ENCODE data around the gene ARFGAP3. TPM values are rescaled to one million over a fixed set of nuclear protein-coding genes. Genes with fewer than 3 reads are reported as not detected.
"Not testable (repeated sequence)": the region's sequence is repeated elsewhere in the genome, so short reads cannot be mapped to it uniquely, and the experiment has no call there.

ARFGAP3 gene
- total RNA-seq, 2 donors from 2014 or later, result 52.9 to 68.9 TPM

DNA sequence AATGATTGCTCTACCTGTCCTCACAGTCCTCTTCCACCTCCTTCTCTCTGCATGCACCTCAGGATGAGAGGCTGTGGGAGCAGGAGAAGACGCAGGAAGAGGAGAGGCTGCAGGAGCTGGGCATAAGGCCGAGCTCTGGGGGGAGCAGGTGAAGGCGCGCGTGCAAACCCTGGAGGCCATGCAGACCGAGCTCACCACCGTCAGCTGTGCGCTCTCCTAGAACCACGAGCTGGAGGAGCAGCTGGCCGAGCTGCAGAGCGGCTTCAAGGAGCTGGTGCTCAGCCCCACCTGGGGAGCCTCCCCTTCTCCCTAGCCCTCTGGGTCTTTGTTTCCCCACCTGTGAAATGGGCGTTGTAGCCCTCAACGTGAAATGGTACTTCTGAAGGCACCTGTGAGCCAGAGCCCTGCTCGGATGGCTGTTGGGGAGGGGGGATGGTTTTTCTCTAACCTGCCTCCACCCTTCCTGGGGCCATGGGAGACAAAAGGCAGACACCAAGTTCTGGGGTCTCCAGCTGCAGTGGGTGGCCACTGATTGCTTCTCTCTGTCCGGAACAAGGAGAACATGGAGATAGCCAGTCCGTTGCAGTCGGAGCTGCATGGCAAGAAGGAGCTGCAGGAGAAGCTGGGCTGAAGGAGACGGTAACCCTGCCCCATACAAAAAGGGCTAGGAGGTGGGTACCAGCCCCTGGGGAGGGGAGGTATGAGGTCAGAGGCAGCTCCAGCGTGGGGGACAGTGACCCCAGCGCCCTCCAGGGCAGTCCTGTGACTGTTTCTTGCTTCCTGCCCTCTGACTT lies 71.2 kb downstream of the ARFGAP3 start:
- DNase-seq (ENCODE audit: low spot score), result no peak
- Histone ChIP-seq H3K27ac (no peak overlapping the region), H3K27me3 (replicated peaks; ENCODE audit: insufficient read depth) (no peaks in the 10 kb centered on the region), H3K4me1 (ENCODE audit: control insufficient read depth in 1 of 2, low read depth in 2 of 2) (no peaks in the 10 kb centered on the region), H3K4me3 (no peak overlapping the region), H3K9me3 (no peaks in the 10 kb centered on the region), H3K36me3 (no peaks in the 10 kb centered on the region)
- TF ChIP-seq, protein P1, sequence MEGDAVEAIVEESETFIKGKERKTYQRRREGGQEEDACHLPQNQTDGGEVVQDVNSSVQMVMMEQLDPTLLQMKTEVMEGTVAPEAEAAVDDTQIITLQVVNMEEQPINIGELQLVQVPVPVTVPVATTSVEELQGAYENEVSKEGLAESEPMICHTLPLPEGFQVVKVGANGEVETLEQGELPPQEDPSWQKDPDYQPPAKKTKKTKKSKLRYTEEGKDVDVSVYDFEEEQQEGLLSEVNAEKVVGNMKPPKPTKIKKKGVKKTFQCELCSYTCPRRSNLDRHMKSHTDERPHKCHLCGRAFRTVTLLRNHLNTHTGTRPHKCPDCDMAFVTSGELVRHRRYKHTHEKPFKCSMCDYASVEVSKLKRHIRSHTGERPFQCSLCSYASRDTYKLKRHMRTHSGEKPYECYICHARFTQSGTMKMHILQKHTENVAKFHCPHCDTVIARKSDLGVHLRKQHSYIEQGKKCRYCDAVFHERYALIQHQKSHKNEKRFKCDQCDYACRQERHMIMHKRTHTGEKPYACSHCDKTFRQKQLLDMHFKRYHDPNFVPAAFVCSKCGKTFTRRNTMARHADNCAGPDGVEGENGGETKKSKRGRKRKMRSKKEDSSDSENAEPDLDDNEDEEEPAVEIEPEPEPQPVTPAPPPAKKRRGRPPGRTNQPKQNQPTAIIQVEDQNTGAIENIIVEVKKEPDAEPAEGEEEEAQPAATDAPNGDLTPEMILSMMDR (IDR thresholded peaks at IDR 0.05), result no peak
- no peak for ATAC-seq (ENCODE audit: insufficient number of reproducible peaks, low FRiP score, low read depth)

DNA sequence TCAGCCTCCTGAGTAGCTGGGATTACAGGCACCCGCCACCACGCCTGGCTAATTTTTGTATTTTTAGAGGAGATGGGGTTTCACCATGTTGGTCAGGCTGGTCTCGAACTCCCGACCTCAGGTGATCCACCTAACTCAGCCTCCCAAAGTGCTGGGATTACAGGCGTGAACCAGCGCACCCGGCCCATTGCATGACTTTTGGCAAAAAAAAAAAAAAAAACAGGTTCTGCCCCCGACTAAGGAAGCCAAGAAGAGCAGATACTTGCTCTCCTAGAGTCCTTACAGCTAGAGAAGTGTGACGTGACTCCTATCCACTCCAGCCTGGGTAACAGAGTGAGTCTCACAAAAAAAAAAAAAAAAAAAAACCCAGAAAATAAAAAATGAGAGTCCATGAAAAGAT lies 74.8 kb downstream of the ARFGAP3 start:
- not testable (repeated sequence) for DNase-seq (ENCODE audit: low spot score); H3K27ac ChIP-seq; H3K9me3 ChIP-seq; H3K4me1 ChIP-seq (ENCODE audit: control insufficient read depth in 1 of 2, low read depth in 2 of 2); H3K27me3 ChIP-seq (replicated peaks; ENCODE audit: insufficient read depth); H3K36me3 ChIP-seq; H3K4me3 ChIP-seq; ATAC-seq (ENCODE audit: insufficient number of reproducible peaks, low FRiP score, low read depth)

DNA sequence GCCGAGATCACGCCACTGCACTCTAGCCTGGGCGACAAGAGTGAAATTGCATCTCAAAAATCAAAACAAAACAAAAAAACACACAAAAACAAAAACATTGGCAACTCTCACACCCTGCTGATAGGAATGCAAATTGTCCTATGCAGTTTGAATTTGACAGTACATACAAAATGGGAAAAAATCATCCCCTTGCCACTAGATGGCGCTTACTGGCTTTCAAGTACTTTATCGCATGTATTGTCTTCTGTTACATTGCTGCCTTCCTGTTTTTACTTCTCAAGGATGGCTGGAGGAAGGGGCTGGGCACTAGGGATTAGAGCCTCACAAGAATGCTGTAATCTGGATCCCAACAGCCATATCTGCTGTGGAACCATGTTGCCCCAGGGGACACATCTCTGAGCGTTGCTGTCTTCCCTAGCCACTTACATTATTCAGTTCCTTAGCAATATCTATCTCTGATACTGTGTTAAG lies 77.0 kb downstream of the ARFGAP3 start:
- no peaks in the 10 kb centered on the region for H3K4me1 ChIP-seq (ENCODE audit: control insufficient read depth in 1 of 2, low read depth in 2 of 2)
- peak; percentile 74 for ATAC-seq (ENCODE audit: insufficient number of reproducible peaks, low FRiP score, low read depth)
- H3K36me3 ChIP-seq, result no peaks in the 10 kb centered on the region
- H3K9me3 ChIP-seq, result no peaks in the 10 kb centered on the region
- no peaks in the 10 kb centered on the region for H3K27me3 ChIP-seq (replicated peaks; ENCODE audit: insufficient read depth)
- DNase-seq (ENCODE audit: low spot score), result peak; percentile 46
- TF ChIP-seq, protein P1 (IDR thresholded peaks at IDR 0.05), result peak; percentile 83
- H3K4me3 ChIP-seq, result no peak overlapping the region
- H3K27ac ChIP-seq, result no peak overlapping the region

DNA sequence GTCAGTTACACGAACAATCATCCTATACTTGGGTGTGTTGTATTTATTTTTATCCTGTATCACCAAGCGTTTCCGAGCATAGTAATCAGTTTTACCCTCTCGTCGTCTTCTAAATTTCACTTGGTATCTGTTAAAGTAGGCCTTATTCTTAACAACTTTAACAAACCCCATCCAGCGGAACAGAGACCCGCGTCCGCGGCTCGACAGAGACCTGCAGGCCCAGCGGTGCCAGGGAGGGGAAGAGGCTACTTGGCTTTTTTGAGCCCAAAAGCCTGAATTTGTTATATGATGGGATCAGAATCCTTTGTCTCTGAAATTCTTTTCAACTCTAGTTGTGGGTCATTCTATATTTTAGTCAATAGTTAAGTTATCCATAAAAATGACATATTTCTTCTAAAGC lies 79.9 kb downstream of the ARFGAP3 start:
- TF ChIP-seq, protein P1 (IDR thresholded peaks at IDR 0.05), result no peak
- no peak for DNase-seq (ENCODE audit: low spot score)
- no peaks in the 10 kb centered on the region for H3K4me1 ChIP-seq (ENCODE audit: control insufficient read depth in 1 of 2, low read depth in 2 of 2)
- no peaks in the 10 kb centered on the region for H3K36me3 ChIP-seq
- no peak for ATAC-seq (ENCODE audit: insufficient number of reproducible peaks, low FRiP score, low read depth)
- H3K27ac ChIP-seq, result no peak overlapping the region
- no peak overlapping the region for H3K4me3 ChIP-seq
- H3K9me3 ChIP-seq, result no peaks in the 10 kb centered on the region
- no peaks in the 10 kb centered on the region for H3K27me3 ChIP-seq (replicated peaks; ENCODE audit: insufficient read depth)

DNA sequence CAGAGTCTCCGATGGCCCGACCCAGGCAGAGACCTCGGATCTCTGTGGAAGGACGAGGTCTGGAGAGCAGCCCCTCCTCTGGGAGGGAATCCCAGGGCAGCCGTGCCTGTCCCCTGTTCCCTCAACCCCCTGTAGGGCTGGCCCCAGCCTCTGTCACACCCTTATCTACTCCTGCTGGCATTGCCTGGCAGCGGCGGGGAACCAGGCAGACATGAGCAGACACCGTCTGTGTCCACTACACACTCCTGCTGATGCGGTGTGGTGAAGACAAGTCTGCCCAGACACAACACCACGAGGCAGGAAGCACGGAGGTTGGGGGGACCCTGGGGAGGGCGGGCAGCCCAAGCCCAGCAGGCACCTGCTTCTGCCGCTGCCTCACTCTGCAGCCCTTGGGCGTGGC lies 83.9 kb downstream of the ARFGAP3 start:
- H3K36me3 ChIP-seq, result no peaks in the 10 kb centered on the region
- ATAC-seq (ENCODE audit: insufficient number of reproducible peaks, low FRiP score, low read depth), result no peak
- no peak overlapping the region for H3K27ac ChIP-seq
- no peaks in the 10 kb centered on the region for H3K9me3 ChIP-seq
- no peak for DNase-seq (ENCODE audit: low spot score)
- no peak overlapping the region for H3K4me3 ChIP-seq
- H3K27me3 ChIP-seq (replicated peaks; ENCODE audit: insufficient read depth), result no peaks in the 10 kb centered on the region
- TF ChIP-seq, protein P1 (IDR thresholded peaks at IDR 0.05), result no peak
- H3K4me1 ChIP-seq (ENCODE audit: control insufficient read depth in 1 of 2, low read depth in 2 of 2), result peaks cover 4 to 14% of the 10 kb centered on the region in 2 donors
